K562 (cell line): ENCODE results near the gene ACOD1.

Experiments
- CEBPG ChIP-seq, 3 experiments: fragments of 200-800 bp in 1 of 3; sonication (Bioruptor generic) in 1 of 3; sonication (generic) in 1 of 3; formaldehyde crosslinking in 1 of 3; IDR thresholded peaks in 2 of 3; conservative IDR thresholded peaks in 1 of 3; 2 replicates each; pipeline versions ENCODE4 v1.6.1 to v1.8.0; 2016 to 2022; ENCODE audit warnings: missing compliant biosample characterization in 2 of 3, missing genetic modification characterization in 2 of 3, mild to moderate bottlenecking in 1 of 3, missing genetic modification reagents in 1 of 3
- ILF3 ChIP-seq: fragments of 450-650 bp; IDR thresholded peaks from 2 replicates; pipeline ENCODE4 v1.6.1; 2018; ENCODE audit warnings: antibody characterized with exemption, mild to moderate bottlenecking, moderate library complexity, borderline replicate concordance
- MAFG ChIP-seq: fragments of 450-650 bp; conservative IDR thresholded peaks from 2 replicates; pipeline ENCODE4 v1.6.1; 2016; ENCODE audit warnings: missing genetic modification characterization, missing compliant biosample characterization
- MTA1 ChIP-seq: fragments of 450-650 bp; IDR thresholded peaks from 2 replicates; pipeline ENCODE4 v1.6.1; 2017; ENCODE audit warnings: borderline replicate concordance
- NFYB ChIP-seq: IDR thresholded peaks from 2 replicates; pipeline ENCODE4 v1.6.1; 2011; ENCODE audit warnings: mild to moderate bottlenecking, moderate library complexity; ENCODE audit not compliant: insufficient read length; ENCODE audit errors: extremely low read depth
- SIN3A ChIP-seq, 2 experiments: fragments of 150-350 bp in 1 of 2; IDR thresholded peaks; 2 replicates each; pipeline ENCODE4 v1.6.1; 2011 to 2016; ENCODE audit warnings: borderline replicate concordance in 2 of 2, low read depth in 2 of 2, low read length in 2 of 2, mild to moderate bottlenecking in 2 of 2, moderate library complexity in 2 of 2; ENCODE audit not compliant: control insufficient read depth in 1 of 2
- SREBF2 ChIP-seq: sonication (generic); formaldehyde crosslinking; IDR thresholded peaks from 2 replicates; pipeline ENCODE4 v1.4.0; 2020; ENCODE audit warnings: mild to moderate bottlenecking, missing genetic modification reagents
- ZNF507 ChIP-seq: conservative IDR thresholded peaks from 2 replicates; pipeline ENCODE4 v1.6.1; 2017; ENCODE audit warnings: missing genetic modification characterization, missing compliant biosample characterization
- ZNF699 ChIP-seq: fragments of 250-450 bp; sonication (Bioruptor Pico); IDR thresholded peaks from 2 replicates; pipeline ENCODE4 v1.8.0; 2021; ENCODE audit warnings: mild to moderate bottlenecking, moderate library complexity; ENCODE audit not compliant: insufficient replicate concordance
- ZZZ3 ChIP-seq: fragments of 450-650 bp; IDR thresholded peaks from 2 replicates; pipeline ENCODE4 v1.6.1; 2016; ENCODE audit warnings: antibody characterized with exemption, mild to moderate bottlenecking, moderate library complexity
- TF ChIP-seq, protein P1 (sequence below), 3 experiments: IDR thresholded peaks in 2 of 3; conservative IDR thresholded peaks in 1 of 3; 2 replicates each; pipeline ENCODE4 v1.5.1; 2011 to 2012; ENCODE audit warnings: low read length in 3 of 3, mild to moderate bottlenecking in 3 of 3, control low read depth in 2 of 3, improper control_type of control experiment in 1 of 3, inconsistent platforms in 1 of 3, low read depth in 1 of 3, mixed read lengths in 1 of 3, moderate library complexity in 1 of 3; ENCODE audit not compliant: insufficient read depth in 2 of 3
- TF ChIP-seq, protein P2 (sequence below), 2 experiments: fragments of 450-650 bp; formaldehyde crosslinking in 1 of 2; IDR thresholded peaks; 2 replicates each; pipeline versions ENCODE4 v1.4.0 to v1.6.1; 2014 to 2020; ENCODE audit warnings: mild to moderate bottlenecking in 2 of 2, borderline replicate concordance in 1 of 2, low read depth in 1 of 2
- TF ChIP-seq, protein P3 (sequence below): sonication (generic); formaldehyde crosslinking; IDR thresholded peaks from 2 replicates; pipeline ENCODE4 v1.8.1; 2022; ENCODE audit warnings: missing genetic modification reagents

DNA sequence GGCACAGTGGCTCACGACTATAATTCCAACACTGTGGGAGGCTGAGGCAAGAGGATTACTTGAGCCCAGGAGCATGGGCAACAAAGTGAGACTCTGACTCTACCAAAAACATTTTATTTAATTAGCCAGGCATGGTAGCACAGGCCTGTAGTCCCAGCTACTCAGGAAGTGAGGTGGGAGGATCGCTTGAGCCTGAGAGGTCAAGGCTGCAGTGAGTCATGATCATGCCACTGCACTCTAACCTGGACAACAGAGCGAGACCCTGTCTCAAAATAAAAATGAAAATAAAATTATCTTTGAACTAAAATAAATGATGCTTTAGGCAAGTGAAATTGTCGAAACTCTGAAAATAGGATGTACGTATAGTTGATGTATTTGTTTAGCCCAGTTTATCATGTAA lies 35.4 kb downstream of the ACOD1 start:
- TF ChIP-seq NFYB = no peak
- no peak for TF ChIP-seq CEBPG (CRISPR knock-in tag; IDR thresholded peaks at IDR 0.05)
- no peak for TF ChIP-seq CEBPG (tag; conservative IDR thresholded peaks at IDR 0.05 in 1 of 2, IDR thresholded peaks at IDR 0.05 in 1 of 2)
- TF ChIP-seq, protein P1, sequence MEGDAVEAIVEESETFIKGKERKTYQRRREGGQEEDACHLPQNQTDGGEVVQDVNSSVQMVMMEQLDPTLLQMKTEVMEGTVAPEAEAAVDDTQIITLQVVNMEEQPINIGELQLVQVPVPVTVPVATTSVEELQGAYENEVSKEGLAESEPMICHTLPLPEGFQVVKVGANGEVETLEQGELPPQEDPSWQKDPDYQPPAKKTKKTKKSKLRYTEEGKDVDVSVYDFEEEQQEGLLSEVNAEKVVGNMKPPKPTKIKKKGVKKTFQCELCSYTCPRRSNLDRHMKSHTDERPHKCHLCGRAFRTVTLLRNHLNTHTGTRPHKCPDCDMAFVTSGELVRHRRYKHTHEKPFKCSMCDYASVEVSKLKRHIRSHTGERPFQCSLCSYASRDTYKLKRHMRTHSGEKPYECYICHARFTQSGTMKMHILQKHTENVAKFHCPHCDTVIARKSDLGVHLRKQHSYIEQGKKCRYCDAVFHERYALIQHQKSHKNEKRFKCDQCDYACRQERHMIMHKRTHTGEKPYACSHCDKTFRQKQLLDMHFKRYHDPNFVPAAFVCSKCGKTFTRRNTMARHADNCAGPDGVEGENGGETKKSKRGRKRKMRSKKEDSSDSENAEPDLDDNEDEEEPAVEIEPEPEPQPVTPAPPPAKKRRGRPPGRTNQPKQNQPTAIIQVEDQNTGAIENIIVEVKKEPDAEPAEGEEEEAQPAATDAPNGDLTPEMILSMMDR (IDR thresholded peaks at IDR 0.05 in 2 of 3, conservative IDR thresholded peaks at IDR 0.05 in 1 of 3; ENCODE audit: insufficient read depth in 2 of 3, low read depth in 1 of 3, low read length in 3 of 3) = no peak
- TF ChIP-seq MAFG = no peak
- TF ChIP-seq, protein P2, sequence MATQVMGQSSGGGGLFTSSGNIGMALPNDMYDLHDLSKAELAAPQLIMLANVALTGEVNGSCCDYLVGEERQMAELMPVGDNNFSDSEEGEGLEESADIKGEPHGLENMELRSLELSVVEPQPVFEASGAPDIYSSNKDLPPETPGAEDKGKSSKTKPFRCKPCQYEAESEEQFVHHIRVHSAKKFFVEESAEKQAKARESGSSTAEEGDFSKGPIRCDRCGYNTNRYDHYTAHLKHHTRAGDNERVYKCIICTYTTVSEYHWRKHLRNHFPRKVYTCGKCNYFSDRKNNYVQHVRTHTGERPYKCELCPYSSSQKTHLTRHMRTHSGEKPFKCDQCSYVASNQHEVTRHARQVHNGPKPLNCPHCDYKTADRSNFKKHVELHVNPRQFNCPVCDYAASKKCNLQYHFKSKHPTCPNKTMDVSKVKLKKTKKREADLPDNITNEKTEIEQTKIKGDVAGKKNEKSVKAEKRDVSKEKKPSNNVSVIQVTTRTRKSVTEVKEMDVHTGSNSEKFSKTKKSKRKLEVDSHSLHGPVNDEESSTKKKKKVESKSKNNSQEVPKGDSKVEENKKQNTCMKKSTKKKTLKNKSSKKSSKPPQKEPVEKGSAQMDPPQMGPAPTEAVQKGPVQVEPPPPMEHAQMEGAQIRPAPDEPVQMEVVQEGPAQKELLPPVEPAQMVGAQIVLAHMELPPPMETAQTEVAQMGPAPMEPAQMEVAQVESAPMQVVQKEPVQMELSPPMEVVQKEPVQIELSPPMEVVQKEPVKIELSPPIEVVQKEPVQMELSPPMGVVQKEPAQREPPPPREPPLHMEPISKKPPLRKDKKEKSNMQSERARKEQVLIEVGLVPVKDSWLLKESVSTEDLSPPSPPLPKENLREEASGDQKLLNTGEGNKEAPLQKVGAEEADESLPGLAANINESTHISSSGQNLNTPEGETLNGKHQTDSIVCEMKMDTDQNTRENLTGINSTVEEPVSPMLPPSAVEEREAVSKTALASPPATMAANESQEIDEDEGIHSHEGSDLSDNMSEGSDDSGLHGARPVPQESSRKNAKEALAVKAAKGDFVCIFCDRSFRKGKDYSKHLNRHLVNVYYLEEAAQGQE (IDR thresholded peaks at IDR 0.05; ENCODE audit: borderline replicate concordance) = no peak
- TF ChIP-seq, protein P2 (CRISPR knock-in tag; IDR thresholded peaks at IDR 0.05; ENCODE audit: low read depth) = no peak
- TF ChIP-seq ZNF507 = no peak
- TF ChIP-seq, protein P3, sequence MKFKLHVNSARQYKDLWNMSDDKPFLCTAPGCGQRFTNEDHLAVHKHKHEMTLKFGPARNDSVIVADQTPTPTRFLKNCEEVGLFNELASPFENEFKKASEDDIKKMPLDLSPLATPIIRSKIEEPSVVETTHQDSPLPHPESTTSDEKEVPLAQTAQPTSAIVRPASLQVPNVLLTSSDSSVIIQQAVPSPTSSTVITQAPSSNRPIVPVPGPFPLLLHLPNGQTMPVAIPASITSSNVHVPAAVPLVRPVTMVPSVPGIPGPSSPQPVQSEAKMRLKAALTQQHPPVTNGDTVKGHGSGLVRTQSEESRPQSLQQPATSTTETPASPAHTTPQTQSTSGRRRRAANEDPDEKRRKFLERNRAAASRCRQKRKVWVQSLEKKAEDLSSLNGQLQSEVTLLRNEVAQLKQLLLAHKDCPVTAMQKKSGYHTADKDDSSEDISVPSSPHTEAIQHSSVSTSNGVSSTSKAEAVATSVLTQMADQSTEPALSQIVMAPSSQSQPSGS (CRISPR knock-in tag) = no peak
- TF ChIP-seq MTA1 = no peak
- TF ChIP-seq ZZZ3 = no peak
- no peak for TF ChIP-seq ZNF699
- TF ChIP-seq SREBF2 (CRISPR knock-in tag) = no peak
- no peak for TF ChIP-seq SIN3A (IDR thresholded peaks at IDR 0.05; ENCODE audit: borderline replicate concordance in 2 of 2, control insufficient read depth in 1 of 2, low read depth in 2 of 2, low read length in 2 of 2)
- no peak for TF ChIP-seq ILF3
